PC-3 (cell line): ENCODE data around the gene FOXJ3.

Experiments
- EZH2phosphoT487 ChIP-seq: fragments of 300-600 bp; sonication (generic); IDR thresholded peaks from 2 replicates; pipeline ENCODE4 v1.6.1; 2018; ENCODE audit warnings: mild to moderate bottlenecking, antibody characterized with exemption, low read length, borderline replicate concordance
- TF ChIP-seq, protein P1 (sequence below): fragments of 300-600 bp; sonication (generic); conservative IDR thresholded peaks from 2 replicates; pipeline ENCODE4 v1.5.1; 2017; ENCODE audit warnings: antibody characterized with exemption, low read depth, mild to moderate bottlenecking, low read length

- TF ChIP-seq, protein P1, sequence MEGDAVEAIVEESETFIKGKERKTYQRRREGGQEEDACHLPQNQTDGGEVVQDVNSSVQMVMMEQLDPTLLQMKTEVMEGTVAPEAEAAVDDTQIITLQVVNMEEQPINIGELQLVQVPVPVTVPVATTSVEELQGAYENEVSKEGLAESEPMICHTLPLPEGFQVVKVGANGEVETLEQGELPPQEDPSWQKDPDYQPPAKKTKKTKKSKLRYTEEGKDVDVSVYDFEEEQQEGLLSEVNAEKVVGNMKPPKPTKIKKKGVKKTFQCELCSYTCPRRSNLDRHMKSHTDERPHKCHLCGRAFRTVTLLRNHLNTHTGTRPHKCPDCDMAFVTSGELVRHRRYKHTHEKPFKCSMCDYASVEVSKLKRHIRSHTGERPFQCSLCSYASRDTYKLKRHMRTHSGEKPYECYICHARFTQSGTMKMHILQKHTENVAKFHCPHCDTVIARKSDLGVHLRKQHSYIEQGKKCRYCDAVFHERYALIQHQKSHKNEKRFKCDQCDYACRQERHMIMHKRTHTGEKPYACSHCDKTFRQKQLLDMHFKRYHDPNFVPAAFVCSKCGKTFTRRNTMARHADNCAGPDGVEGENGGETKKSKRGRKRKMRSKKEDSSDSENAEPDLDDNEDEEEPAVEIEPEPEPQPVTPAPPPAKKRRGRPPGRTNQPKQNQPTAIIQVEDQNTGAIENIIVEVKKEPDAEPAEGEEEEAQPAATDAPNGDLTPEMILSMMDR, result no peak
- no peak for TF ChIP-seq EZH2phosphoT487
These were observed 62.1 kb downstream of the FOXJ3 start for GRCh38 chr1:42272920-42273319.
